Uterus (tissue), 4 donors: ENCODE results near the gene LMNA. TPM values are rescaled to one million over a fixed set of nuclear protein-coding genes. Genes with fewer than 3 reads are reported as not detected.

ENCODE experiments used
- DNase-seq, 2 donors: peaks; one replicate each; pipeline ENCODE4 v3.0.0-alpha.2; 2019 to 2020
- H3K27ac ChIP-seq, 2 donors: fragments of 200-600 bp; sonication (generic); 1 replicate in 1 of 2; 2 replicates in 1 of 2; pipeline ENCODE4 v1.5.1; 2016 to 2018
- H3K27me3 ChIP-seq, 2 donors: fragments of 200-600 bp; sonication (generic); one replicate each; pipeline ENCODE4 v1.5.1; 2018 to 2019; ENCODE audit warnings: control low read depth in 1 of 2
- H3K36me3 ChIP-seq, 2 donors: fragments of 200-600 bp; sonication (generic); one replicate each; pipeline ENCODE4 v1.5.1; 2019; ENCODE audit warnings: control low read depth in 1 of 2
- H3K4me1 ChIP-seq, 2 donors: fragments of 200-600 bp; sonication (generic); one replicate each; pipeline ENCODE4 v1.5.1; 2018 to 2019; ENCODE audit warnings: control low read depth in 1 of 2
- H3K4me3 ChIP-seq, 2 donors: fragments of 200-600 bp; sonication (generic); 1 replicate in 1 of 2; 2 replicates in 1 of 2; pipeline ENCODE4 v1.5.1; 2018 to 2019; ENCODE audit warnings: mild to moderate bottlenecking in 1 of 2
- H3K9me3 ChIP-seq, 2 donors: fragments of 200-600 bp; sonication (generic); one replicate each; pipeline ENCODE4 v1.5.1; 2019; ENCODE audit warnings: control low read depth in 1 of 2
- CTCF ChIP-seq, 4 experiments: fragments of 200-600 bp in 2 of 4; fragments of 450-650 bp in 2 of 4; sonication (generic) in 2 of 4; IDR thresholded peaks; one replicate each; pipeline ENCODE4 v1.5.1; 2016 to 2019; ENCODE audit warnings: antibody characterized with exemption in 4 of 4, mild to moderate bottlenecking in 2 of 4, moderate library complexity in 1 of 4
- POLR2A ChIP-seq, 2 donors: fragments of 450-650 bp; IDR thresholded peaks; one replicate each; pipeline ENCODE4 v1.6.1; 2016; ENCODE audit warnings: antibody characterized with exemption in 2 of 2, mild to moderate bottlenecking in 1 of 2, moderate library complexity in 1 of 2
- intact Hi-C: fragments of 100-400 bp; cut with DNase I; formaldehyde crosslinking; loops from one replicate; pipeline ENCODE4 v1.15.1; 2023; ENCODE audit warnings: low total_unique reads
- total RNA-seq, 4 donors: library from RNA; depleted of rRNA in 3 of 4; stranded (reverse); fragments of >200 nt in 3 of 4; gene quantifications; one replicate each; pipeline versions ENCODE4 v1.1.0 to v1.2.4, GENCODE V29; 2014 to 2023
- donor health status: DM: yes; HTN: yes; CAD: no.

Gene LMNA
- total RNA-seq, 4 donors from 2014 or later, result 245 to 533 (median 373) TPM

DNA sequence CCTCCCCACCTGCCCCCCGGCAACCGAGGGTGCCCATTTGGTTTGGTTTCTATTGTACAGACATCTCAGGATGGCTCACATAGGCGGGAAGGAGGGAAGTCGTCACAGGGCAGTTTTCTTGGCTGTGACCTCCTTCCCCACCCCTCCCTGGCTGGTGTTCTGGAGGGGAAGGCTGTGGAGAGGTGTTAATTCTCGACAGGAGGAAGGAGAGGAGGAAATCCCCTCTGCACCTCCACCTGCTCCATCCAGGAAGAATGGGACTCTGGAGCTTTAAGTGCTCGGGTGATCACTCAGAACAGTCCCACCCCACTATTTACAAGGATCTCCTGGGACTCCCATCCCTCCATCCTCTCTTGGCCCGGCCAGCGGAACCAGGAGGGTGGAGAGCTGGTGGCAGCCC is 39.9 kb upstream of the LMNA start:
- TF ChIP-seq CTCF (IDR thresholded peaks at IDR 0.05) (no peak), POLR2A (IDR thresholded peaks at IDR 0.05) (no peak)
- H3K4me3 ChIP-seq, result no peak overlapping the region
- H3K36me3 ChIP-seq, result no peaks in the 10 kb centered on the region
- H3K4me1 ChIP-seq, result no peaks in the 10 kb centered on the region
- no peaks in the 10 kb centered on the region for H3K9me3 ChIP-seq
- H3K27me3 ChIP-seq, result no peaks in the 10 kb centered on the region
- DNase-seq, result no peak
- intact Hi-C loops, result no loop called here
- H3K27ac ChIP-seq, result no peak overlapping the region

GRCh38 chr1:156075162-156075561 is 39.3 kb upstream of the LMNA start:
- no peaks in the 10 kb centered on the region for H3K9me3 ChIP-seq
- H3K27ac ChIP-seq, result no peak overlapping the region
- H3K4me1 ChIP-seq, result no peaks in the 10 kb centered on the region
- no peak overlapping the region for H3K4me3 ChIP-seq
- H3K27me3 ChIP-seq, result no peaks in the 10 kb centered on the region
- no peak for DNase-seq
- intact Hi-C loops, result no loop called here
- H3K36me3 ChIP-seq, result no peaks in the 10 kb centered on the region
- TF ChIP-seq CTCF (IDR thresholded peaks at IDR 0.05) (no peak), POLR2A (IDR thresholded peaks at IDR 0.05) (no peak)

DNA sequence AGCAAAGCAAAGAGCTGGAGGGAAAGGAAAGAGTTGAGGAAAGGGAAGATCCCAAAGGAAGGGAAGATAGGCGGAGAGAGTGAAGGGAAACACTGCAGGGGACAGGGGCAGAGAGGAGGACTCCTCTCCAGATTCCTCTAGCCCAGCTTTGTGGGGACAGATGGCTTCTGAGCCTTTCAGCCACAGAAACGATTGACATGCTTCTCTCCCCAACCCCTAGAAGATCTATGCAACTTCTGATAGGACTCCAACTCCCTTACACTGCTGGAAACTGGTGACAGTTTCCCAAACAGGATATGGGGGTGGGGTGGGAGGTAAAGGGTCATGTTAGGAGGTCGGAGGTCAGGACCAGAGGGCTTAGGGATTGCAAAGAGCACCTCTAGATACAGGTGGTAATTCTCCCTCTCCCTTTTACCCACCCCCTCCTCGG is 38.7 kb upstream of the LMNA start:
- H3K36me3 ChIP-seq, result no peaks in the 10 kb centered on the region
- no peak for TF ChIP-seq POLR2A (IDR thresholded peaks at IDR 0.05)
- TF ChIP-seq CTCF (IDR thresholded peaks at IDR 0.05), result no peak
- no peaks in the 10 kb centered on the region for H3K9me3 ChIP-seq
- H3K27me3 ChIP-seq, result no peaks in the 10 kb centered on the region
- H3K27ac ChIP-seq, result peak overlapping the region; percentile 53 to 68
- intact Hi-C loops, result no loop called here
- DNase-seq, result no peak
- H3K4me3 ChIP-seq, result peak overlapping the region; percentile 43 to 52
- no peaks in the 10 kb centered on the region for H3K4me1 ChIP-seq

GRCh38 chr1:156076609-156077429 is 37.7 kb upstream of the LMNA start:
- Histone ChIP-seq H3K4me3 (peak overlapping the region; percentile 43 to 52), H3K4me1 (no peaks in the 10 kb centered on the region), H3K27me3 (no peaks in the 10 kb centered on the region), H3K36me3 (no peaks in the 10 kb centered on the region), H3K9me3 (no peaks in the 10 kb centered on the region), H3K27ac (peak overlapping the region; percentile 53 to 68)
- TF ChIP-seq POLR2A (IDR thresholded peaks at IDR 0.05) (peak; percentile 20 to 40), CTCF (IDR thresholded peaks at IDR 0.05) (peak in 1 of 4 experiments; percentile 16)
- intact Hi-C loops, result no loop called here
- DNase-seq, result peak; percentile 68 to 69

GRCh38 chr1:156077430-156077760 is 37.1 kb upstream of the LMNA start:
- H3K27ac ChIP-seq, result peak overlapping the region; percentile 53 to 68
- H3K4me1 ChIP-seq, result no peaks in the 10 kb centered on the region
- no peak for DNase-seq
- intact Hi-C loops, result no loop called here
- TF ChIP-seq POLR2A (IDR thresholded peaks at IDR 0.05) (no peak), CTCF (IDR thresholded peaks at IDR 0.05) (no peak)
- no peaks in the 10 kb centered on the region for H3K9me3 ChIP-seq
- H3K27me3 ChIP-seq, result no peaks in the 10 kb centered on the region
- peak overlapping the region in 1 of 2 donors; percentile 52 for H3K4me3 ChIP-seq
- no peaks in the 10 kb centered on the region for H3K36me3 ChIP-seq
